Stimulated activated CD8-positive, alpha-beta memory T cell treated with anti-CD3 and anti-CD28 coated beads, Interleukin-15, amount 100 ng/mL, for 48 hours (primary cell): ENCODE results near the gene MOB3B.
A peak's percentile ranks its signal among the peaks of the same experiment; 100 is the strongest.

Experiments
- DNase-seq, 2 donors: peaks; one replicate each; pipeline ENCODE4 v3.0.0-alpha.2; 2020; ENCODE audit warnings: low read depth in 2 of 2

The MOB3B gene

DNA sequence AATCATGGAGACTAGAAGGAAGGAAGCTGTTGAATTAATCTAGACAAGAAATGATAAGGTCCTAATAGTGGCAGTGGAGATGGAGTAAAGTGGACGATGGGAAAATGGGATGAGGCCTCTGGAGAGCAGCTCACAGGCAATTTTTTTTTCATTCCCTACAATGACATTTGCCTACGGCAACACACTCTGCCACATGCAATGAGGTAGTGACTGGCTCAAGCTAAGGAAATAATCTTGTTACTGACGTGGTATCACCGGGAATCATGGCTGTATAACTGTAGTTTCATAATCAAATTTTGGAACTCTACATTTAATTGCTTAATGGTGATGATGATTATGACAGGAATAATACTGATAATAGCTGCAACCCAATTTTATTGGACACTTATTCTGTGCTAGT lies 12.1 kb upstream of the MOB3B start:
- DNase-seq, result no peak

DNA sequence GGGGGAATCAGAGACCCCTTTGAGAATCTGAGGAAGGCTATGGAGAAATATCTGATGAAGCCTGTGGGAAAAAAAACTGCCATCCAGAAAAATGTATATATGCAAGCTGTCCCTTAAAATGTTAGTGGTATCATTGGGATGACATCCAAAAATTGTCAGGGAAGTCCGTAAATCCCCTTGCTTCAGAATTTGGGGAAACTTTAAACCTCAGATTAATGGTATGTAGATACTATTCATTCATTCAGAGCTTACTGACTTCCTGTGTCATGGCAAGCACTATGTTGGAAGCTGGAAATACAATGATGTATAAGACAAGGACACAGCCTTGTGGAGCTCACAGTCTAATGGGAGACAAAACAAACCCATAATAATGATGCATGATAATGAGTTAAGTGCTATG lies 10.9 kb upstream of the MOB3B start:
- no peak for DNase-seq

GRCh38 chr9:27539479-27540441 lies 10.1 kb upstream of the MOB3B start:
- DNase-seq, result no peak

DNA sequence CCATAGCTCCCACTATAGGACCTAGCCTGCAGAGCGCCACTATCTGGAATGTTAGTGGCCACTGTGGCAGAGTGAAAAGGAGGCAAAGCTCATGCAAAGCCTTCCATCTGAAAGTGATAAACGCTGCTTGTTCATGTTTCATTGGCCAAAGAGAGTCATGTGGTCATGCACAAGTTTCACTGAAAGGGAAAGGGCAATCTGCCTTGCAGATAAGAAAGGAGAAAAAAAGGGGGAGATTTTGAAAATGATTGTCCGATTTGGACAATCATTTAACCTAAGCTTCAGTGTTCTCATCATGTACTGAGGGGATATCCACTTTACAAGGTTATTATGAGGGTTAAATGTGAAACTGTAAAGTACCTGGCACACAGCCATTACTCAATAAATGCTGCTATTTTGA lies 9.0 kb upstream of the MOB3B start:
- DNase-seq, result no peak

DNA sequence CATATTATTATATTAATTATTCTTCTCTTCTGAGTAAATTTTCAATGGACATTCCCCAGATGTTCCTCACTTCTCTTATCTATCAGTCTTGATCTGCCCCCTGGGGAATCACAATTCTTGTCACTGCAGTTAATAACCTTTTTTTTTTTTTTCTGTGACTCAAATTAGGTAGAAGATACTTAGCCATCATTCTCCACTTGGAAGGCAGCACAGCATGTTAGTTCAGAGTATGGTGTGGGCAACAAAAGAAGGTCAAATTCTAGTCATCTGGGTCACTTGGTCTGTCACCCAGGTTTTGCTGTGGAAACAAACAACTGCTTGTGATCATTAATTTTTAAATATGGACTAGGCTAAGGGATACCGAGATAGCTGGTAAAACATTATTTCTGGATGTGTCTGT lies 8.1 kb upstream of the MOB3B start:
- no peak for DNase-seq

DNA sequence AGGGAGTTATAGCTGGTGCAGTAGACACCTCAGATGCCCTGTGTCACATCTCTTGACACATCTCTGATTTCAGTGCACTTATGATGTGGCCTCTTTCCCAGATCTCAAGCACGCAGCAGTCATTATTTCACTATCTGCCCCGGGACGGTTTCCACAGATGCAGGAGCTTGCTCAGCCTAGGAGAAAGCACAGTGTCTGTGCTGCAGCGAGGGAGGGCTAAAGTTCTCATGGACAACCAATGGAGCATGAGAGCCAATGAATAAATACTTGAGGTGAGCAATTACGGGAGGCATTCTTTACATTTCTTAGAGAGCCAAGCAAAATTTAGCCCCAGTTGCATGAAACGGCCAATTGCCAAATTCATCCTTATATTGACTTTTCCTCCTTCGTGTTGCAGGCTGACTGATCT lies 7.4 kb upstream of the MOB3B start:
- DNase-seq, result no peak

GRCh38 chr9:27536168-27536567 lies 6.6 kb upstream of the MOB3B start:
- DNase-seq, result no peak

DNA sequence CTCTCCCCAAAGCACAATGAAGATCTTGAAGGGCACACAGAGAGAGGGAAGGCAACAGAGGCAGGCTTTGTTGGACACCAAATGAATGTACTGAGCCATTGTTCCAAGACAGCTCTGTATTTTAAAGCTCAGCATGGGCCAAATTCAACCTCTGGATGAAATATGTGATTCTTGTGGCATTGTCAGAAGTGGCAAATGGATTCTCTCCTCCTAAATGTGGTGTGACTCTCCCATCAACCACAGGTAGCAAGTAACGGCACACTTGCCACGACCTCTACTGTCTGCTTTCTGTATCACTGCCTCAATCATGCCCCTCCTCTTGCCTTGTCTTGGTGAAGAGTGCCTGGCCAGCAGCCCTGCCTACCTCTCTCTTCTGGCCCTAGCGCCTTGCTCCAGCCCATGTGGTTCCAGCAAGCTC lies 6.1 kb upstream of the MOB3B start:
- no peak for DNase-seq

DNA sequence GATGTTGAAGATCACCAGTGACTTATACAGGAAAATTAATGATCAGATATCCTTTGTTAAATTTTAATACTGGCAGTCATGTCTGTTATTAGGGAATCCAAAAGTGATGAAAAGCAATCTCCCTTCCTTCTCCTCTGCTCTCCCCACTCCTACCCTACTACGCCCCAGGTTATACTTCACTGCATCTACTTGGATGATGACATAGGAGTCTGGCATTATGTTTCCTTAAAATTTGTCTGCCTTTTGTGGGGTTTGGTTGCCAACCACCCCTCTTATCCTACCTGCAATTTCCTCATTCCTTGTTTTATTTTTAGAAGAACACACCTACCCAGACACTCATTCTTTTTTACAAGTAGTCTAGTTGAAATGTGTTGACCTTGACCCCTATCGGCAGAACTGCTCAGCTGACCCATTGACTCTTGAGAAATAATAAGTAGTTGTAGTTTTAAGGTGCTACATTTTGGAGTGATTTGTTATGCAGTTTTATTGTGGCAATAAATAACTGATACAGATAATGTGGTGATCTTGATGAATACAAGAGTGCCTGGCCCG lies 5.1 kb upstream of the MOB3B start:
- DNase-seq, result no peak

DNA sequence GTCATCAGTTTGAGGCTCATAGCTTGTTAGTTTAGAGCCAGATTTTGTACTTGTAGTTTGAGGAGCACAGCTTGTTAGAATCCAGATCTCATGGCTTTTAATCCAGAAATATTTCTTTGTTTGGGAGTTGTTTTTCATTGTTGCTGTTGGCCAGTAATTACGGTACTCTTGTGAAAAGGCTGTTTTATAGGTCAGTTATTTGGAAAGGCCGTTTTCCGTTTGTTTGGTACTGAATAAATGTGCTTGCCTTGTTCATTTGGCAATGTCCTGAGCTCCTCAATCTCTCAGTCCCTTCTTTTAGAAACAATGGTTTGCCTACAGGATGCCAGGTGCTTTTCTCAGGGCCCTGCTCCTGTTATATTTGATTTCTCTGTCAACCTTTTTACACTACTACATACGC lies 4.5 kb upstream of the MOB3B start:
- DNase-seq, result no peak

DNA sequence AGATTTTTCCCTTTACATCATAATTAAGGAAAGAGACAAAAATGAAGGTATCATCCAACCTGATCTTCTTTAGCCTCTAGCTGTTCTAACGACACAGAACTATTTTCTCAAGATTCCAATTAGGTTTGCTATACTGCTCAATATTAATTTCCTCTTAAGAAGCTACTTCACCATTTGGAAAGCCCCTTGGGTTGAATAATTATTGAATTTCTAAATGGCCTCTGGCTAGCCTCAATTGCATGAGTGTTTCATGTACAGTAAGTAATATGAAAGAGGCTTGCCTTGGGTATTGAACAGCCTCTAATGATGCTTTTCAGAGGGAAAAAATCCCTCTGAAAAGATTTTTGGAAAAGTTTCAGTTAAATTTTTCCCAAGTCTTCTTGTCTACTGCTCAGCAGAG lies 3.7 kb upstream of the MOB3B start:
- DNase-seq, result no peak

GRCh38 chr9:27532046-27532445 lies 2.4 kb upstream of the MOB3B start:
- no peak for DNase-seq

DNA sequence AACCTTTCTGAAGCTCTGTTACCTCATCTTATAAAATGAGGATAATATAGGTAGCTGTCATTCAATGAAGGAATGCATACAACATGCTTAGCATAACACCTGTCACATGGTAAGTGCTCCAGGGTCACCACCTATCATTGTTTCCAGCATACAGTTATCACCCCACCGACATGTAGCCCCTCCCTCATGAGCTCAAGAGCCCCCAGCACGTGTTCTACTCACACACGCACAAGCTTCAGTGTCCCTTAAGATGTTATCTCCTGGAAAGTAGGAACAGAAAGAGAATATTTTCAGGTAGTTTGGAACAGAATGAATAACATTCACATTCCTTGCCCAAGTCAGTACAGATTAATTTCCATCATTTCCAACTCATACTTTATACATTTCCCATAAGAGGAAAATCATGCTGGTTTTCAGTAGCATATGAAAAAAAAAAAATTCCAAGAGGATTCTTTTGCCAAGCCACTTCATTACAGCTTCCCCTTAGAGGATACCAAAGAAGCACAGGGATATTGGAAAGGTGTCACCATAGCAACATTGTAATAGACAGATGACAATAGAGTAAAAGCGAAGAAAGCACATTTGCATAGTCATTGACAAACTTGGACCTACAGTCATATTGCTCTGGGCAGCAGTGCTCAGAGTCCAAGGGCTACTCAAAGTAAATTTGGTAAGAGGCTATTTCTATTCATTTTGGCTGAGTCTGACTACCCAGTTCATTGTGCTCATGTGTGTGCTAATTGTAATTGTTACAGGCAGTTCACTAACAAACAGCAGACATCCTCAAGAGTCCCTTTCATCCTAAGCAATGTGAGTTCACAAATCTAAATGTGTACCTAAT lies 1.5 kb upstream of the MOB3B start:
- no peak for DNase-seq

- peak; percentile 36 to 45 for DNase-seq
Observed at GRCh38 chr9:27528886-27529315, 713 bp downstream of the MOB3B start.

DNA sequence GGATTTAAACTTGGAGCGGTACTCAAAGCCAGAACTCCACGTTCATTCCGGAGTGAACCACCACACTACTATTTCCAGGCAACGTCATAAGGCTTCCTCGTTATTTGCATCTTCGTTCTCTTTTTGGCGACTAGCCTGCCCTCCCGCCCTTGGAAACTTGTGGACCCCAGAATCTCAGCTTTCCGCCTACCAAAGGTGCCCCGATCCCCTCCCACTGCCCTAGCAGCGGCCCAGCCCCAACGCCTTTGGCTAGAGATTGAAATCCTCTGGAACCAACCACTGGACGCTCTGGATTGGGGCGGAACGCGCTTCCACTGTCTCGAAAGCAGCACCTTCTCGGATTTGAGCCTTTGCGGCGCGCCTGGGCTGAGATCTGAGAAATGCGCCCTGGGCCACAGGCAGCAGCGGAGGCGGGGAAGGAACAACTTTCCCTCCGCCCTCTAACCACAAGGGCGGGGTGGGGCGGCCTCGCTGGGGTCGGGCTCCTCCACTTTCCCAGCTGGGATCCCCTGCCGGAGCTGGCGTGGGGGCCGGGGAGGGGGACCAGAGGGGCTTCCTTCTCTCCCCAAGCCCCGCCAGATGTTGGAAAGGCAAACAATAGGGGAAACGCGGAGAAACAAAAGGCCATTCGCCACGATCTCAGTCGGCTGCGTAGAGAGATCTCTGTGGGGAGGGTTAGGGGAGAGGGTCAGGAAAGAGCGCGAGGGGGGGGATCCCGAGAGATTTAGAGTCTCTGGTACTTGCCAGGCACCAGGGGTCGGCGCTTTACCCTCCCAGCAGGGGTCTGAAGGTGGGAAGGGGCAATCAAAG lies 1.3 kb downstream of the MOB3B start:
- peak in 1 of 2 donors; percentile 47 for DNase-seq

- DNase-seq, result no peak
Observed at GRCh38 chr9:27527702-27528075, 1.9 kb downstream of the MOB3B start.

DNA sequence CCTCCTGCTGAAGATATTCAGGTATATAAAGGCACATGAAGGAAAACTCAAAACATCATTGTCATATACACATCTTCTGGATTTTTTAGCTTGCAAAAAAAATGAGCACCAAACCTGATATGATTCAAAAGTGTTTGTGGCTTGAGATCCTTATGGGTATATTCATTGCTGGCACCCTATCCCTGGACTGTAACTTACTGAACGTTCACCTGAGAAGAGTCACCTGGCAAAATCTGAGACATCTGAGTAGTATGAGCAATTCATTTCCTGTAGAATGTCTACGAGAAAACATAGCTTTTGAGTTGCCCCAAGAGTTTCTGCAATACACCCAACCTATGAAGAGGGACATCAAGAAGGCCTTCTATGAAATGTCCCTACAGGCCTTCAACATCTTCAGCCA lies 5.4 kb downstream of the MOB3B start, which contains the start of gene IFNK:
Gene IFNK, plus strand, starts transcription at position 55 of the 400 bp plus-strand sequence. Its CDS starts 47 bp downstream, at position 102.
- DNase-seq, result no peak

DNA sequence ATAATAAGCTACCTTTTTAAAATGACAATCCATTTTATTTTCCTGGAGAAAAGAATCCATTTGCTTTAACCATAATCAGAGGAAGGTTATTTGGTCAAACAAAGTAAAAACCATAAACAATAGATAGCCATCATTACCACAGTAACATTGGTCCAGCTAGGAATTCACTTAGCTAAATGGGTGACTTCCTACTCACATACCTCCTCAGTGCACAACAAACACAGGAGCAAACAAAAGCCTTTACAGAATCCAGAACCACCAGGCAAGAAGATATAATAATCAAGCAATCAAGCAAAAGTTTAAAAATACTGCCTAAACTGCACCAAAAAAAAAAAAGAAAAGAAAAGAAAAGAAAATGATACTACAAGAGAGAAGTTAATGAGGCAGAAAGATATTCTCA lies 6.5 kb downstream of the MOB3B start:
- DNase-seq, result no peak

- DNase-seq, result no peak
Observed at GRCh38 chr9:27520986-27521385, 8.6 kb downstream of the MOB3B start.

GRCh38 chr9:27519466-27520465 lies 9.8 kb downstream of the MOB3B start:
- DNase-seq, result no peak
